HepG2 (cell line): ENCODE measurements around the gene CHD9. TPM values are rescaled to one million over a fixed set of nuclear protein-coding genes. Genes with fewer than 3 reads are reported as not detected.

Experiments used
- ATAC-seq: fragments of 200-7000 bp; cut with Tn5 transposase; 3 replicates; pipeline ENCODE4 v1.9.1; 2020; ENCODE audit warnings: mild to moderate bottlenecking, moderate library complexity
- BruUV-seq: library from RNA; stranded (reverse); fragments of 400-500 nt; replicated peaks from 2 replicates; lab custom pipeline; 2021; lab: Mats Ljungman, UMichigan
- CTCF ChIA-PET: fragments of 300-600 bp; formaldehyde crosslinking; extraction: SDS; loops from one replicate; lab custom pipeline; 2021; ENCODE audit warnings: low total read pairs, inconsistent platforms, low intra/inter-chr PET ratio; lab: Yijun Ruan, JAX
- POLR2A ChIA-PET: fragments of 350-600 bp; sonication (Branson Sonifier 250); formaldehyde crosslinking; loops from one replicate; lab custom pipeline; 2020; ENCODE audit warnings: antibody characterized with exemption, inconsistent platforms; lab: Yijun Ruan, JAX
- DNase-seq: peaks from one replicate; pipeline ENCODE4 v3.0.0-alpha.2; 2015; ENCODE audit warnings: low spot score
- FAIRE-seq: peaks from 3 replicates; lab custom pipeline; 2011; peaks lifted over from hg19 to GRCh38; lab: Jason Lieb, UNC
- H2AFZ ChIP-seq: one replicate; pipeline ENCODE4 v1.6.1; 2011; ENCODE audit warnings: low read length, inconsistent platforms
- H3K27ac ChIP-seq: fragments of 300-600 bp; 3 replicates; pipeline ENCODE4 v1.8.0; 2011; ENCODE audit warnings: mixed run types, mild to moderate bottlenecking, mixed read lengths, low read length, inconsistent platforms; ENCODE audit not compliant: insufficient read depth; ENCODE audit errors: extremely low read length
- H3K27me3 ChIP-seq, 2 experiments: fragments of 200-600 bp in 1 of 2; 2 replicates in 1 of 2; 3 replicates in 1 of 2; pipeline versions ENCODE4 v1.6.0 to v1.8.0; 2011; ENCODE audit warnings: low read length in 2 of 2, mild to moderate bottlenecking in 2 of 2, moderate library complexity in 2 of 2, inconsistent platforms in 1 of 2; ENCODE audit not compliant: insufficient read depth in 2 of 2, control insufficient read depth in 1 of 2
- H3K36me3 ChIP-seq, 2 experiments: fragments of 200-600 bp in 1 of 2; replicated peaks in 1 of 2; 2 replicates in 1 of 2; 3 replicates in 1 of 2; pipeline versions ENCODE4 v1.5.1 to v1.8.0; 2011; ENCODE audit warnings: low read length in 2 of 2, inconsistent platforms in 1 of 2; ENCODE audit not compliant: insufficient read depth in 2 of 2, control insufficient read depth in 1 of 2
- H3K4me1 ChIP-seq: 2 replicates; pipeline ENCODE4 v1.5.1; 2012; ENCODE audit warnings: low read length, inconsistent platforms; ENCODE audit not compliant: insufficient read depth
- H3K4me2 ChIP-seq: 2 replicates; pipeline ENCODE4 v1.6.0; 2011; ENCODE audit warnings: low read depth, low read length, inconsistent platforms
- H3K4me3 ChIP-seq, 3 experiments: fragments of 200-600 bp in 1 of 3; sonication (generic), shearing (Covaris generic) in 1 of 3; replicated peaks in 1 of 3; 2 replicates each; pipeline ENCODE4 v1.5.1; 2011 to 2016; ENCODE audit warnings: low read length in 3 of 3, inconsistent platforms in 2 of 3, low read depth in 2 of 3, mild to moderate bottlenecking in 2 of 3, control low read depth in 1 of 3, mixed read lengths in 1 of 3; ENCODE audit not compliant: insufficient read depth in 1 of 3
- H3K79me2 ChIP-seq: one replicate; pipeline ENCODE4 v1.6.1; 2011; ENCODE audit warnings: low read length, inconsistent platforms; ENCODE audit not compliant: insufficient read depth
- H3K9ac ChIP-seq: 2 replicates; pipeline ENCODE4 v1.6.0; 2011; ENCODE audit warnings: mild to moderate bottlenecking, low read depth, low read length, inconsistent platforms; ENCODE audit not compliant: insufficient read depth
- H3K9me3 ChIP-seq: 2 replicates; pipeline ENCODE4 v1.5.1; 2012; ENCODE audit warnings: mild to moderate bottlenecking, low read length
- H4K20me1 ChIP-seq: 2 replicates; pipeline ENCODE4 v1.6.0; 2011; ENCODE audit warnings: inconsistent platforms, mild to moderate bottlenecking, low read length, moderate library complexity; ENCODE audit not compliant: insufficient read depth
- DR1 ChIP-seq: sonication (generic); formaldehyde crosslinking; IDR thresholded peaks from 2 replicates; pipeline ENCODE4 v1.8.0; 2021; ENCODE audit warnings: mild to moderate bottlenecking, missing genetic modification reagents, inconsistent platforms
- FIP1L1 ChIP-seq: fragments of 200-400 bp; formaldehyde crosslinking; IDR thresholded peaks from 2 replicates; pipeline ENCODE4 v1.6.1; 2018; ENCODE audit warnings: low read depth, mild to moderate bottlenecking, low read length, moderate library complexity, borderline replicate concordance; ENCODE audit not compliant: insufficient read depth
- GATA4 ChIP-seq: sonication (generic); IDR thresholded peaks from 2 replicates; pipeline ENCODE4 v1.6.1; 2016; ENCODE audit warnings: antibody characterized with exemption, low read depth, borderline replicate concordance
- GATAD2A ChIP-seq: IDR thresholded peaks from 2 replicates; pipeline ENCODE4 v1.6.1; 2016
- MIER2 ChIP-seq: IDR thresholded peaks from 2 replicates; pipeline ENCODE4 v1.6.1; 2016; ENCODE audit warnings: missing biosample characterization, missing genetic modification reagents
- NCOA1 ChIP-seq: sonication (generic); formaldehyde crosslinking; IDR thresholded peaks from 2 replicates; pipeline ENCODE4 v1.9.0; 2021; ENCODE audit warnings: missing genetic modification reagents
- RFXANK ChIP-seq: IDR thresholded peaks from 2 replicates; pipeline ENCODE4 v1.6.1; 2016
- RNF2 ChIP-seq: fragments of 450-650 bp; conservative IDR thresholded peaks from 2 replicates; pipeline ENCODE4 v1.6.1; 2016; ENCODE audit warnings: low read depth
- RORA ChIP-seq: sonication (generic); formaldehyde crosslinking; IDR thresholded peaks from 2 replicates; pipeline ENCODE4 v1.5.0; 2020; ENCODE audit warnings: mild to moderate bottlenecking, missing genetic modification reagents, moderate library complexity
- SMAD9 ChIP-seq: sonication (generic); formaldehyde crosslinking; IDR thresholded peaks from 2 replicates; pipeline ENCODE4 v1.5.1; 2020; ENCODE audit warnings: mild to moderate bottlenecking, missing genetic modification reagents
- SUZ12 ChIP-seq: fragments of 150-350 bp; IDR thresholded peaks from 2 replicates; pipeline ENCODE4 v1.6.1; 2014; ENCODE audit warnings: low read depth, low read length
- TEAD3 ChIP-seq: optimal IDR thresholded peaks from 2 replicates; pipeline ENCODE3; 2016; ENCODE audit warnings: borderline replicate concordance
- ZBTB3 ChIP-seq: sonication (generic); formaldehyde crosslinking; IDR thresholded peaks from 2 replicates; pipeline ENCODE4 v1.4.0; 2020; ENCODE audit warnings: low read depth, mild to moderate bottlenecking, moderate library complexity, missing genetic modification reagents, borderline replicate concordance
- WGBS: methylation state at CpG from one replicate; pipeline ENCODE4 v1.1.6; 2017; ENCODE audit warnings: low lambda C conversion rate; 5-methylcytosine and 5-hydroxymethylcytosine counted together
- in situ Hi-C: cut with HindIII; loops from 2 replicates; pipeline ENCODE4 v1.10.0; 2017; ENCODE audit warnings: low pct_unique_long_range_greater_than_20kb; ENCODE audit not compliant: extremely low pct_ligation_motif_present
- intact Hi-C: fragments of 100-400 bp; cut with micrococcal nuclease; formaldehyde crosslinking; loops from one replicate; pipeline ENCODE4 v1.10.0; 2022; ENCODE audit not compliant: unreplicated experiment
- polyA plus RNA-seq, 8 experiments: library from polyadenylated mRNA; depleted of rRNA in 3 of 8; stranded (reverse) in 7 of 8; unstranded in 1 of 8; fragments of >200 nt; fragmentation: Illumina TruSeq in 4 of 8; extraction: Trizol in 4 of 8; gene quantifications; 2 replicates each; pipeline versions ENCODE4 v1.2.1 to v1.2.3, GENCODE V29; 2011 to 2016; ENCODE audit warnings: low read depth in 4 of 8, missing spikeins in 1 of 8, mixed read lengths in 1 of 8; ENCODE audit not compliant: insufficient read depth in 1 of 8
- total RNA-seq, 5 experiments: library from RNA; depleted of rRNA; stranded (reverse); fragments of >200 nt; fragmentation: Illumina TruSeq; extraction: Trizol; gene quantifications; 2 replicates each; pipeline ENCODE4 v1.2.3, GENCODE V29; 2016; ENCODE audit warnings: low read depth in 1 of 5
- TF ChIP-seq, protein P1 (sequence below): sonication (generic); formaldehyde crosslinking; IDR thresholded peaks from 2 replicates; pipeline ENCODE4 v1.9.0; 2021; ENCODE audit warnings: missing genetic modification reagents, borderline replicate concordance
- TF ChIP-seq, protein P2 (sequence below): IDR thresholded peaks from 2 replicates; pipeline ENCODE4 v1.6.1; 2016; ENCODE audit warnings: missing biosample characterization, missing genetic modification reagents, low read depth
- TF ChIP-seq, protein P3 (sequence below): sonication (generic); formaldehyde crosslinking; IDR thresholded peaks from 2 replicates; pipeline ENCODE4 v1.5.1; 2020; ENCODE audit warnings: missing genetic modification reagents, mild to moderate bottlenecking, borderline replicate concordance

CHD9 gene
- total and polyA plus RNA-seq, 2 of the 13 experiments (the other 11 are each of a cell fraction or from before 2014, with no cell fraction given) = 23.4 to 27.7 TPM

DNA sequence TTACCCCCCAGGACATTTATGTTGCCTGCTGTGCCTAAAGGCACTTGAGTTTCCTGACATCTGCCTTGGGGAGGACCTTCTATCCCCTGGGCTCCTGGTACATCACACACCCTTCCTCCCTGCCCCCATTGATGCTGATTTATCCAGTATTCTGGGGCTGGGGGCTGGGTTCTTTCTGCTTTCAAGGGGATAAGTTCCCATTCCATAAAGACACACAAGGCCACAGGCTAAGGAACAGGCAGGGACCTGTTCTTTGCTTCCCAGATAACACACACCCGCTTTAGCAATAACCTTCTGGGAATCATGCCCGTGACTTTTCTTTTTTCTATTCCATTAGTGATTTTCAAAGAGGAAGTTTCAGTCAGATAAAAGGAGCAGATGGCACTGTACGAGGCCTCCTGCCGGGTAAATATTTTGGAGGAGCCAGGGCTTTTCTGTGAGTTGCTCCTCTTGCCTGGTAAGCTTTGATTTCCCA is 30.6 kb downstream of the CHD9 start:
- ChIA-PET CTCF (no interaction called here), POLR2A (interaction anchor here (1.0 kb wide), 1 partner anchor 14 kb away, joined by 3 read pairs; no protein-coding TSS in a partner anchor)
- in situ Hi-C loops (no loop called here), intact Hi-C loops (no loop called here)
- no TSS peak for BruUV-seq
- Histone ChIP-seq H3K4me2 (no peak overlapping the region), H3K27ac (no peak overlapping the region), H4K20me1 (0 out of 2 replicates have a peak, but pooled peaks cover 5% of the 10 kb centered on the region), H3K79me2 (peaks cover 18% of the 10 kb centered on the region), H3K4me3 (no peak overlapping the region), H3K9ac (no peak overlapping the region), H3K36me3 (peaks cover 0 to 3% of the 10 kb centered on the region in 2 experiments; a peak in 3 of 5 replicates), H2AFZ (no peak overlapping the region), H3K9me3 (no peaks in the 10 kb centered on the region), H3K4me1 (peaks cover 22% of the 10 kb centered on the region), H3K27me3 (no peaks in the 10 kb centered on the region)
- DNase-seq (no peak), ATAC-seq (no peak), FAIRE-seq (no peak)
- TF ChIP-seq SUZ12 (no peak), SMAD9 (CRISPR knock-in tag) (no peak), FIP1L1 (no peak), RNF2 (no peak), GATAD2A (CRISPR knock-in tag) (no peak), RORA (CRISPR knock-in tag) (no peak), MIER2 (CRISPR knock-in tag) (no peak), RFXANK (CRISPR knock-in tag) (no peak), GATA4 (no peak), NCOA1 (CRISPR knock-in tag) (no peak), DR1 (CRISPR knock-in tag) (no peak), TEAD3 (CRISPR knock-in tag) (no peak), ZBTB3 (CRISPR knock-in tag) (no peak)
- TF ChIP-seq, protein P1, sequence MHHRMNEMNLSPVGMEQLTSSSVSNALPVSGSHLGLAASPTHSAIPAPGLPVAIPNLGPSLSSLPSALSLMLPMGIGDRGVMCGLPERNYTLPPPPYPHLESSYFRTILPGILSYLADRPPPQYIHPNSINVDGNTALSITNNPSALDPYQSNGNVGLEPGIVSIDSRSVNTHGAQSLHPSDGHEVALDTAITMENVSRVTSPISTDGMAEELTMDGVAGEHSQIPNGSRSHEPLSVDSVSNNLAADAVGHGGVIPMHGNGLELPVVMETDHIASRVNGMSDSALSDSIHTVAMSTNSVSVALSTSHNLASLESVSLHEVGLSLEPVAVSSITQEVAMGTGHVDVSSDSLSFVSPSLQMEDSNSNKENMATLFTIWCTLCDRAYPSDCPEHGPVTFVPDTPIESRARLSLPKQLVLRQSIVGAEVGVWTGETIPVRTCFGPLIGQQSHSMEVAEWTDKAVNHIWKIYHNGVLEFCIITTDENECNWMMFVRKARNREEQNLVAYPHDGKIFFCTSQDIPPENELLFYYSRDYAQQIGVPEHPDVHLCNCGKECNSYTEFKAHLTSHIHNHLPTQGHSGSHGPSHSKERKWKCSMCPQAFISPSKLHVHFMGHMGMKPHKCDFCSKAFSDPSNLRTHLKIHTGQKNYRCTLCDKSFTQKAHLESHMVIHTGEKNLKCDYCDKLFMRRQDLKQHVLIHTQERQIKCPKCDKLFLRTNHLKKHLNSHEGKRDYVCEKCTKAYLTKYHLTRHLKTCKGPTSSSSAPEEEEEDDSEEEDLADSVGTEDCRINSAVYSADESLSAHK (CRISPR knock-in tag) = no peak
- TF ChIP-seq, protein P2, sequence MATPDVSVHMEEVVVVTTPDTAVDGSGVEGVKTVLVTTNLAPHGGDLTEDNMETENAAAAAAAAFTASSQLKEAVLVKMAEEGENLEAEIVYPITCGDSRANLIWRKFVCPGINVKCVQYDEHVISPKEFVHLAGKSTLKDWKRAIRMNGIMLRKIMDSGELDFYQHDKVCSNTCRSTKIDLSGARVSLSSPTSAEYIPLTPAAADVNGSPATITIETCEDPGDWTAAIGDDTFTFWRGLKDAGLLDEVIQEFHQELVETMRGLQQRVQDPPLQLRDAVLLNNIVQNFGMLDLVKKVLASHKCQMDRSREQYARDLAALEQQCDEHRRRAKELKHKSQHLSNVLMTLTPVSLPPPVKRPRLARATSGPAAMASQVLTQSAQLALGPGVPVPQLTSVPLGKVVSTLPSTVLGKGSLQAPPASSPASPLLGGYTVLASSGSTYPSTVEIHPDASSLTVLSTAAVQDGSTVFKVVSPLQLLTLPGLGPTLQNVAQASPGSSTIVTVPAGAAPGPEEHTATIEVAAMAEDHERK (CRISPR knock-in tag) = no peak
- TF ChIP-seq, protein P3, sequence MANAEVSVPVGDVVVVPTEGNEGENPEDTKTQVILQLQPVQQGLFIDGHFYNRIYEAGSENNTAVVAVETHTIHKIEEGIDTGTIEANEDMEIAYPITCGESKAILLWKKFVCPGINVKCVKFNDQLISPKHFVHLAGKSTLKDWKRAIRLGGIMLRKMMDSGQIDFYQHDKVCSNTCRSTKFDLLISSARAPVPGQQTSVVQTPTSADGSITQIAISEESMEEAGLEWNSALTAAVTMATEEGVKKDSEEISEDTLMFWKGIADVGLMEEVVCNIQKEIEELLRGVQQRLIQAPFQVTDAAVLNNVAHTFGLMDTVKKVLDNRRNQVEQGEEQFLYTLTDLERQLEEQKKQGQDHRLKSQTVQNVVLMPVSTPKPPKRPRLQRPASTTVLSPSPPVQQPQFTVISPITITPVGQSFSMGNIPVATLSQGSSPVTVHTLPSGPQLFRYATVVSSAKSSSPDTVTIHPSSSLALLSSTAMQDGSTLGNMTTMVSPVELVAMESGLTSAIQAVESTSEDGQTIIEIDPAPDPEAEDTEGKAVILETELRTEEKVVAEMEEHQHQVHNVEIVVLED (CRISPR knock-in tag) = no peak
- WGBS = 97% methylated on average over 4 of the region's 4 CpGs
